ENCODE measurements around the gene MUL1. TPM values are rescaled to one million over a fixed set of nuclear protein-coding genes. Genes with fewer than 3 reads are reported as not detected.

Gene MUL1
- total RNA-seq, 1 donor from 2014 or later: 42.9 TPM

DNA sequence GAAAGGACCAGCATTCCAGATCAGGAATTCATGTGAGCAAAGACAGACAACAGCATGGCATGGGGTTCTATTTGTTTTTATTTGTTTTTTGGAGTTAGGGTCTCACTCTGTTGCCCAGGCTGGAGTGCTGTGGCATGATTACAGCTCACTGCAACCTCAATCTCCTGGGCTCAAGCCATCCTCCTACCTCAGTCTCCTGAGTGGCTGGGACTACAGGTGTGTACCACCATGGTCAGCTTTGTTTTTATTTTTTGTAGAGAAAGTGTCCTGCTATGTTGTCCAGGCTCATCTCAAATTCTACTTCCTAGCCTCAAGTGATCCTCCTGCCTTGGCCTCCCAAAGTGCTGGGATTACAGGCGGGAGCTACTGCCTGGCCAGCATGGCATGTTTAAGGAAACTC, 12.3 kb downstream of the MUL1 start:
- Mint-ChIP-seq H3K36me3 (ENCODE audit: unreplicated experiment) (peaks cover 18% of the 10 kb centered on the region), H3K9me3 (ENCODE audit: unreplicated experiment) (no peaks in the 10 kb centered on the region), H3K4me3 (ENCODE audit: unreplicated experiment) (no peak overlapping the region), H3K27me3 (ENCODE audit: unreplicated experiment) (peaks cover 8% of the 10 kb centered on the region), H3K27ac (ENCODE audit: unreplicated experiment) (peak overlapping the region; percentile 14), H3K4me1 (ENCODE audit: unreplicated experiment) (peaks cover 4% of the 10 kb centered on the region)
- TF ChIP-seq, protein P1, sequence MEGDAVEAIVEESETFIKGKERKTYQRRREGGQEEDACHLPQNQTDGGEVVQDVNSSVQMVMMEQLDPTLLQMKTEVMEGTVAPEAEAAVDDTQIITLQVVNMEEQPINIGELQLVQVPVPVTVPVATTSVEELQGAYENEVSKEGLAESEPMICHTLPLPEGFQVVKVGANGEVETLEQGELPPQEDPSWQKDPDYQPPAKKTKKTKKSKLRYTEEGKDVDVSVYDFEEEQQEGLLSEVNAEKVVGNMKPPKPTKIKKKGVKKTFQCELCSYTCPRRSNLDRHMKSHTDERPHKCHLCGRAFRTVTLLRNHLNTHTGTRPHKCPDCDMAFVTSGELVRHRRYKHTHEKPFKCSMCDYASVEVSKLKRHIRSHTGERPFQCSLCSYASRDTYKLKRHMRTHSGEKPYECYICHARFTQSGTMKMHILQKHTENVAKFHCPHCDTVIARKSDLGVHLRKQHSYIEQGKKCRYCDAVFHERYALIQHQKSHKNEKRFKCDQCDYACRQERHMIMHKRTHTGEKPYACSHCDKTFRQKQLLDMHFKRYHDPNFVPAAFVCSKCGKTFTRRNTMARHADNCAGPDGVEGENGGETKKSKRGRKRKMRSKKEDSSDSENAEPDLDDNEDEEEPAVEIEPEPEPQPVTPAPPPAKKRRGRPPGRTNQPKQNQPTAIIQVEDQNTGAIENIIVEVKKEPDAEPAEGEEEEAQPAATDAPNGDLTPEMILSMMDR (IDR thresholded peaks at IDR 0.05): no peak
- DNase-seq (ENCODE audit: extremely low spot score, unreplicated experiment): no peak

DNA sequence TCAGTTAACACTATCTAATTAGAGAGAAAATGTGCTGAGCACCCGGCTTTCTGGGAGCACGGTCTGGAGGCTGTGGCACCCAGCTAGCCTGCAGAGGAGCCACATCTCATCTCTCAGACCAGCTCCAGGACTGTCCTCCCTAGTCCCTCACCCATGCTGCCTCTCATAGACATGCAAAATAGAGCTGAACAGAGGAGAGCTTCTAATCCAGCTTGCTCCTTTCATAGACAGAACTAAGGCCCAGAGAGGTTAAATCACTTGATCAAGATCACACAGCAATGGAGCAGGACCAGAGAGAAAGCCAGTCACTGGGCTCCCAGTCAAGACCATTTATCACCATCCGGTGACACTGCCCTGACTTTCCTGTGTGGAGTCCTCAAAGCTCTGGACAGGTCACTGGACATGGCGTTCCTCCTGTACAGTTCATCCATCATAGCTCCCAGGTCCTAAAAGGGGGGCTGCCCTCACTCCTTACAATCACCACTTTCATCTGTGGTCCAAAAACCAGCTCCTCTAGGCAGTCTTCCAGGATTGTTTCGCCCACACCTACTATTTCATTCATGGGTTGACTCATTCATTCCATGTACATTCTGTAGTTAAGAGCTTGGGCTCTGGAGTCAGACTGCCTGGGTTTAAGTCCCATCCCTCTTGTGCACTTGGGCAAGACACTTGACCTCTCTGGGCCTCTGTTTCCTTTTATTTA, 13.2 kb downstream of the MUL1 start:
- TF ChIP-seq, protein P1 (IDR thresholded peaks at IDR 0.05): no peak
- DNase-seq (ENCODE audit: extremely low spot score, unreplicated experiment): no peak
- no peak overlapping the region for H3K4me3 Mint-ChIP-seq (ENCODE audit: unreplicated experiment)

DNA sequence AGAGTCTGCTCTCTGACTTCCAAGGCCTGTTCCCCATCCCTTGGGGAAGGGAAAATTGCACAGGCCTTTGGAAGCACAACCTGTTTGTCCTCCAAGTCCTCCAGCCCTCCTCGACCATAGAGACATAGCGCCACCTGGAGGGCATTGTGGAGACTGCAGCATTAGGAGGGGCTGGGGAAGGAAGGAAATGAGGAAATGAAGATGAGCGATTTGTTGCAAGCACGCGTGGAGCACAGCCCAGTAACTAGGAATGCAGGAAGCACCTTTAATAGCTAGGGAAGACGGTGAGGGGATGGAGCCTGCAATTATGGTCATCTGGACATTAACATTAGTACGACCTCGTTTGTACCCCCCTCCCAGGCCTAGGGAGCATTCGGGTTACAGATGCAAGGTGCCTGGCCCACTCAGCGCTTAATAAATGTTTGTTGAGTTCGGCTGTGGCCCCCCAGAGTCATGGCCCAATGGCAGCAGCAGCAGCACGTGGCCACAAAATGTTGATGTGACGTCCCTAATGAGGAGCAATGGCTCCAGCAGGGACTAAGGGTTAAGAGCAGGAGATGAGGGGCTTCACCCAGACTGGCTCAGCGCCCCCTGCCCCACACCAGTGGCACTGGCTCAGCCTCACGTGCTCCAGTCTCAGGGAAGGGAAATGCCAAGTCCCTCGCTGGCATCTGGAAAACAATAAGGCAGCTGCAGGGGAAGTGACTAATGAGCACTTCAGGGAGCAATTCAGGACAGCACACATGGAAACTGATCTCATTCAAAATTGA, 13.9 kb downstream of the MUL1 start:
- H3K9me3 Mint-ChIP-seq (ENCODE audit: unreplicated experiment): no peaks in the 10 kb centered on the region
- no peak overlapping the region for H3K27ac Mint-ChIP-seq (ENCODE audit: unreplicated experiment)
- H3K4me3 Mint-ChIP-seq (ENCODE audit: unreplicated experiment): no peak overlapping the region
- peak; percentile 93 for DNase-seq (ENCODE audit: extremely low spot score, unreplicated experiment)
- H3K36me3 Mint-ChIP-seq (ENCODE audit: unreplicated experiment): peaks cover 8% of the 10 kb centered on the region
- TF ChIP-seq, protein P1 (IDR thresholded peaks at IDR 0.05): peak; percentile 93
- peaks cover 4% of the 10 kb centered on the region for H3K4me1 Mint-ChIP-seq (ENCODE audit: unreplicated experiment)
- peaks cover 11% of the 10 kb centered on the region for H3K27me3 Mint-ChIP-seq (ENCODE audit: unreplicated experiment)

More for the DNA sequence above, 13.2 kb downstream of the MUL1 start:
- peaks cover 11% of the 10 kb centered on the region for H3K27me3 Mint-ChIP-seq (ENCODE audit: unreplicated experiment)
- no peak overlapping the region for H3K27ac Mint-ChIP-seq (ENCODE audit: unreplicated experiment)
- H3K36me3 Mint-ChIP-seq (ENCODE audit: unreplicated experiment): peaks cover 14% of the 10 kb centered on the region
- no peaks in the 10 kb centered on the region for H3K9me3 Mint-ChIP-seq (ENCODE audit: unreplicated experiment)
- H3K4me1 Mint-ChIP-seq (ENCODE audit: unreplicated experiment): peaks cover 4% of the 10 kb centered on the region

DNA sequence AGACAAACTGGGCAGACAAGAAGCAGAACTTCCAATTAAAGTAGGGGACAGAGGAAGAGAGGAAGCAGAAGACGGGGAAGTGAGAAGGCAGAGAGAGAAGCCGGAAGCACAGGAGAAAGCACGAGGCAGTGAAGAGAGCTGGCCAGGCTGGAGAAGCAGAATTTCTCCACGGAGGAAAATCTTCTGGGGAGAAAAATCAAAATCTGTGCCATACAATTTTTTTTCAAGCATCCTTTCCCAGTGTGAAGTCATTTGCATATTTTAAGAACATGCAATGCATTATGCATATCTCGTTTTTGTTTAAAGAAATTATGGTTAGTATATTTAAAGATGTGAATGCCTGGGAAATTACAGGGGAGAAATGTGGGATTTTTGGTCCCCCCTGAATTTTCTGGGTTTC, 14.6 kb downstream of the MUL1 start:
- H3K27ac Mint-ChIP-seq (ENCODE audit: unreplicated experiment): no peak overlapping the region
- H3K27me3 Mint-ChIP-seq (ENCODE audit: unreplicated experiment): peaks cover 18% of the 10 kb centered on the region
- H3K4me3 Mint-ChIP-seq (ENCODE audit: unreplicated experiment): no peak overlapping the region
- H3K4me1 Mint-ChIP-seq (ENCODE audit: unreplicated experiment): peaks cover 4% of the 10 kb centered on the region
- TF ChIP-seq, protein P1 (IDR thresholded peaks at IDR 0.05): no peak
- no peaks in the 10 kb centered on the region for H3K9me3 Mint-ChIP-seq (ENCODE audit: unreplicated experiment)
- DNase-seq (ENCODE audit: extremely low spot score, unreplicated experiment): no peak
- peaks cover 3% of the 10 kb centered on the region for H3K36me3 Mint-ChIP-seq (ENCODE audit: unreplicated experiment)

DNA sequence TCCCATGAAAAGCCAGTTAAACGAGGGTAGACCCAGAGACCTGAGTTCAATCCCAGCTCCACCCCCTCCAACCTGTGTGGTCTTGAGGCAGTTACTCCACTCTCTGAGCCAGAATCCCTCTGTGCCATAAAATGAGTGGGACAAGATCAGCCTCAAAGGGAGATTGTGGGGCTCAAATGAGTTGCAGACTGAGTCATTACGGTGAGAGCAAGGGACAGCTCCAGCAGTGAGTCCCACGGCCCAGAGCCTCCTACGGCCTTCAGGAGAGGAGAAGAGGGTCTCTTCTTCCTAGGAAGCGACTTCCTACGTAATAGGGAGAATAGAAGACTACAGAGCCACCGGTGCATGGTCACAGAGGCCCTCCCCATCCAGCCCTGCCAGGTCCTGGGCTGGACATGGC, 15.2 kb downstream of the MUL1 start:
- Mint-ChIP-seq H3K27me3 (ENCODE audit: unreplicated experiment) (peaks cover 22% of the 10 kb centered on the region), H3K4me3 (ENCODE audit: unreplicated experiment) (no peak overlapping the region), H3K4me1 (ENCODE audit: unreplicated experiment) (peaks cover 4% of the 10 kb centered on the region), H3K27ac (ENCODE audit: unreplicated experiment) (no peak overlapping the region), H3K36me3 (ENCODE audit: unreplicated experiment) (peaks cover 3% of the 10 kb centered on the region), H3K9me3 (ENCODE audit: unreplicated experiment) (no peaks in the 10 kb centered on the region)
- no peak for DNase-seq (ENCODE audit: extremely low spot score, unreplicated experiment)
- TF ChIP-seq, protein P1 (IDR thresholded peaks at IDR 0.05): no peak
